Activated T-cell treated with anti-CD3 and anti-CD28 coated beads for 4 hours (primary cell): ENCODE data around the gene IDH3A.

Source experiments
- DNase-seq: peaks from one replicate; pipeline ENCODE4 v3.0.0-alpha.2; 2020

Gene IDH3A

GRCh38 chr15:78204351-78205309 lies 55.5 kb downstream of the IDH3A start:
- DNase-seq: no peak

- no peak for DNase-seq
Measured at GRCh38 chr15:78205337-78205736, 56.2 kb downstream of the IDH3A start.

GRCh38 chr15:78205856-78206255 lies 56.7 kb downstream of the IDH3A start:
- DNase-seq: no peak

GRCh38 chr15:78206326-78207109 lies 57.4 kb downstream of the IDH3A start:
- no peak for DNase-seq

- DNase-seq: no peak
Measured at GRCh38 chr15:78207110-78207458, 57.9 kb downstream of the IDH3A start.

- no peak for DNase-seq
Measured at GRCh38 chr15:78207641-78208340, 58.6 kb downstream of the IDH3A start.

GRCh38 chr15:78208341-78208844 lies 59.2 kb downstream of the IDH3A start:
- no peak for DNase-seq

GRCh38 chr15:78208887-78209645 lies 59.9 kb downstream of the IDH3A start:
- DNase-seq: no peak

- no peak for DNase-seq
Measured at GRCh38 chr15:78209646-78210348, 60.6 kb downstream of the IDH3A start.

- no peak for DNase-seq
Measured at GRCh38 chr15:78210349-78210717, 61.2 kb downstream of the IDH3A start.

GRCh38 chr15:78211189-78211921 lies 62.2 kb downstream of the IDH3A start:
- DNase-seq: no peak

- DNase-seq: no peak
Measured at GRCh38 chr15:78212008-78212407, 62.8 kb downstream of the IDH3A start.

GRCh38 chr15:78212546-78213424 lies 63.6 kb downstream of the IDH3A start:
- no peak for DNase-seq

GRCh38 chr15:78213425-78213750 lies 64.2 kb downstream of the IDH3A start:
- DNase-seq: no peak

- DNase-seq: no peak
Measured at GRCh38 chr15:78213956-78214355, 64.8 kb downstream of the IDH3A start.

- DNase-seq: no peak
Measured at GRCh38 chr15:78216276-78217104, 67.3 kb downstream of the IDH3A start.

- DNase-seq: no peak
Measured at GRCh38 chr15:78220713-78221112, 71.6 kb downstream of the IDH3A start.
